ENCODE data around the gene PER2. TPM values are rescaled to one million over a fixed set of nuclear protein-coding genes. Genes with fewer than 3 reads are reported as not detected.

Gene PER2
- total and polyA plus RNA-seq, 2 of the 13 experiments (the other 11 are each of a cell fraction or from before 2014, with no cell fraction given), result 5.1 to 9.4 TPM

- TF ChIP-seq ZNF337 (CRISPR knock-in tag; IDR thresholded peaks at IDR 0.05; ENCODE audit: borderline replicate concordance, low read depth), result no peak
- TF ChIP-seq HBP1 (CRISPR knock-in tag; IDR thresholded peaks at IDR 0.05; ENCODE audit: low read depth), result no peak
- TF ChIP-seq ZNF275 (CRISPR knock-in tag; IDR thresholded peaks at IDR 0.05; ENCODE audit: borderline replicate concordance), result no peak
- TF ChIP-seq ZNF484 (CRISPR knock-in tag; IDR thresholded peaks at IDR 0.05; ENCODE audit: borderline replicate concordance, low read depth), result no peak
- TF ChIP-seq RFXAP (CRISPR knock-in tag; IDR thresholded peaks at IDR 0.05; ENCODE audit: borderline replicate concordance), result no peak
- TF ChIP-seq ADNP (CRISPR knock-in tag; IDR thresholded peaks at IDR 0.05), result peak; percentile 62; the same call in 1 of the 2 replicates
- no peak for TF ChIP-seq ZNF264 (CRISPR knock-in tag; IDR thresholded peaks at IDR 0.05)
- TF ChIP-seq THYN1 (CRISPR knock-in tag; IDR thresholded peaks at IDR 0.05; ENCODE audit: borderline replicate concordance, low read depth), result no peak
- peak; percentile 46; the same call in 1 of the 2 replicates for TF ChIP-seq KAT7 (CRISPR knock-in tag; IDR thresholded peaks at IDR 0.05; ENCODE audit: borderline replicate concordance)
- TF ChIP-seq TBX2 (CRISPR knock-in tag; IDR thresholded peaks at IDR 0.05; ENCODE audit: borderline replicate concordance), result peak; percentile 66; the same call in 1 of the 2 replicates
- no peak for TF ChIP-seq PLSCR1 (CRISPR knock-in tag; IDR thresholded peaks at IDR 0.05; ENCODE audit: borderline replicate concordance)
- peak; percentile 37; the same call in 1 of the 2 replicates for TF ChIP-seq UBTF (CRISPR knock-in tag; IDR thresholded peaks at IDR 0.05)
- no peak for TF ChIP-seq BRCA1 (CRISPR knock-in tag; IDR thresholded peaks at IDR 0.05)
- TF ChIP-seq GATA4 (IDR thresholded peaks at IDR 0.05; ENCODE audit: borderline replicate concordance, low read depth), result no peak
- TF ChIP-seq ZBTB37 (CRISPR knock-in tag; IDR thresholded peaks at IDR 0.05), result no peak
- TF ChIP-seq POGK (CRISPR knock-in tag; conservative IDR thresholded peaks at IDR 0.05), result no peak
- peak; percentile 86 for TF ChIP-seq ZFY (CRISPR knock-in tag; IDR thresholded peaks at IDR 0.05)
- peak; percentile 55; the same call in 1 of the 2 replicates for TF ChIP-seq PHF8 (CRISPR knock-in tag; IDR thresholded peaks at IDR 0.05)
- TF ChIP-seq DMAP1 (CRISPR knock-in tag; IDR thresholded peaks at IDR 0.05), result peak; percentile 62
Measured at GRCh38 chr2:238242731-238243495, 45.5 kb downstream of the PER2 start (continued).
